Measurements from ENCODE around the gene GPR155. TPM values are rescaled to one million over a fixed set of nuclear protein-coding genes. Genes with fewer than 3 reads are reported as not detected.

The GPR155 gene
- total RNA-seq, 2 experiments from 2014 or later = 1.9 TPM

GRCh38 chr2:174445248-174445647, 41.6 kb downstream of the GPR155 start:
- intact Hi-C loops (cut with micrococcal nuclease; ENCODE audit: unreplicated experiment) = no loop called here
- H3K4me1 ChIP-seq (ENCODE audit: insufficient read depth, low read length, poor library complexity, severe bottlenecking) = no peaks in the 10 kb centered on the region
- H3K9me3 ChIP-seq (ENCODE audit: low read length) = no peaks in the 10 kb centered on the region
- no peaks in the 10 kb centered on the region for H3K9me2 ChIP-seq (ENCODE audit: insufficient read depth, low read length)
- no TSS peak for BruUV-seq (replicated peaks)
- no peak overlapping the region for H3K27ac ChIP-seq (ENCODE audit: low read depth, low read length, poor library complexity, severe bottlenecking)
- no peaks in the 10 kb centered on the region for H3K36me3 ChIP-seq (ENCODE audit: insufficient read depth, low read length)
- no peak overlapping the region for H2AFZ ChIP-seq (ENCODE audit: low read length)
- TF ChIP-seq CTCF (conservative IDR thresholded peaks at IDR 0.05; ENCODE audit: low read length) = no peak
- no peak for TF ChIP-seq EZH2phosphoT487 (IDR thresholded peaks at IDR 0.05; ENCODE audit: borderline replicate concordance, low read depth, low read length)
- CTCF ChIA-PET (ENCODE audit: unreplicated experiment) = no interaction called here
- no peak for DNase-seq (ENCODE audit: low spot score)
- H3K4me2 ChIP-seq (ENCODE audit: low read length) = no peak overlapping the region
- H3K79me2 ChIP-seq (ENCODE audit: insufficient read depth, low read depth, low read length) = no peaks in the 10 kb centered on the region
- H3K4me3 ChIP-seq (ENCODE audit: low read depth, low read length, poor library complexity, severe bottlenecking) = no peak overlapping the region
- no peaks in the 10 kb centered on the region for H4K20me1 ChIP-seq (ENCODE audit: insufficient read depth, low read length)
- POLR2A ChIA-PET = no interaction called here

- POLR2A ChIA-PET = no interaction called here
- DNase-seq (ENCODE audit: low spot score) = no peak
- no peaks in the 10 kb centered on the region for H3K9me3 ChIP-seq (ENCODE audit: low read length)
- H3K4me3 ChIP-seq (ENCODE audit: low read depth, low read length, poor library complexity, severe bottlenecking) = no peak overlapping the region
- no peak overlapping the region for H3K4me2 ChIP-seq (ENCODE audit: low read length)
- no peak overlapping the region for H2AFZ ChIP-seq (ENCODE audit: low read length)
- no TSS peak for BruUV-seq (replicated peaks)
- CTCF ChIA-PET (ENCODE audit: unreplicated experiment) = no interaction called here
- no peak overlapping the region for H3K27ac ChIP-seq (ENCODE audit: low read depth, low read length, poor library complexity, severe bottlenecking)
- no peak for TF ChIP-seq CTCF (conservative IDR thresholded peaks at IDR 0.05; ENCODE audit: low read length)
- no peak for TF ChIP-seq EZH2phosphoT487 (IDR thresholded peaks at IDR 0.05; ENCODE audit: borderline replicate concordance, low read depth, low read length)
- H3K36me3 ChIP-seq (ENCODE audit: insufficient read depth, low read length) = no peaks in the 10 kb centered on the region
- intact Hi-C loops (cut with micrococcal nuclease; ENCODE audit: unreplicated experiment) = no loop called here
- no peaks in the 10 kb centered on the region for H3K4me1 ChIP-seq (ENCODE audit: insufficient read depth, low read length, poor library complexity, severe bottlenecking)
- H3K9me2 ChIP-seq (ENCODE audit: insufficient read depth, low read length) = no peaks in the 10 kb centered on the region
- no peaks in the 10 kb centered on the region for H3K79me2 ChIP-seq (ENCODE audit: insufficient read depth, low read depth, low read length)
- H4K20me1 ChIP-seq (ENCODE audit: insufficient read depth, low read length) = no peaks in the 10 kb centered on the region
These were observed 42.1 kb downstream of the GPR155 start for GRCh38 chr2:174444761-174445160.

- POLR2A ChIA-PET = interaction anchor here (0.9 kb wide), 1 partner anchor 19 kb away, joined by 3 read pairs; no protein-coding TSS in a partner anchor
These were observed 44.0 kb downstream of the GPR155 start for GRCh38 chr2:174442546-174443510.

More at GRCh38 chr2:174442546-174443510, 44.0 kb downstream of the GPR155 start:
- intact Hi-C loops (cut with micrococcal nuclease; ENCODE audit: unreplicated experiment) = no loop called here
- peak; percentile 6 for DNase-seq (ENCODE audit: low spot score)
- Histone ChIP-seq H3K4me2 (ENCODE audit: low read length) (no peak overlapping the region), H4K20me1 (ENCODE audit: insufficient read depth, low read length) (no peaks in the 10 kb centered on the region), H2AFZ (ENCODE audit: low read length) (no peak overlapping the region), H3K9me3 (ENCODE audit: low read length) (no peaks in the 10 kb centered on the region), H3K4me3 (ENCODE audit: low read depth, low read length, poor library complexity, severe bottlenecking) (no peak overlapping the region), H3K79me2 (ENCODE audit: insufficient read depth, low read depth, low read length) (no peaks in the 10 kb centered on the region), H3K4me1 (ENCODE audit: insufficient read depth, low read length, poor library complexity, severe bottlenecking) (no peaks in the 10 kb centered on the region), H3K36me3 (ENCODE audit: insufficient read depth, low read length) (no peaks in the 10 kb centered on the region), H3K9me2 (ENCODE audit: insufficient read depth, low read length) (no peaks in the 10 kb centered on the region), H3K27ac (ENCODE audit: low read depth, low read length, poor library complexity, severe bottlenecking) (no peak overlapping the region)
- no TSS peak for BruUV-seq (replicated peaks)
- TF ChIP-seq CTCF (conservative IDR thresholded peaks at IDR 0.05; ENCODE audit: low read length) (peak; percentile 67), EZH2phosphoT487 (IDR thresholded peaks at IDR 0.05; ENCODE audit: borderline replicate concordance, low read depth, low read length) (no peak)
- CTCF ChIA-PET (ENCODE audit: unreplicated experiment) = no interaction called here
